GM23248 (cell line): ENCODE data around the gene CD300LF. TPM values are rescaled to one million over a fixed set of nuclear protein-coding genes. Genes with fewer than 3 reads are reported as not detected.

Experiments
- DNase-seq: peaks from one replicate; pipeline ENCODE4 v3.0.0-alpha.2; 2015
- H2AFZ ChIP-seq: fragments of 200-600 bp; sonication (generic); 2 replicates; pipeline ENCODE4 v1.6.1; 2016; ENCODE audit warnings: antibody characterized with exemption
- H3F3A ChIP-seq: fragments of 200-600 bp; sonication (generic); 2 replicates; pipeline ENCODE4 v1.6.1; 2016; ENCODE audit warnings: mild to moderate bottlenecking, antibody characterized with exemption, mixed run types; ENCODE audit not compliant: insufficient read depth
- H3K27ac ChIP-seq: fragments of 200-600 bp; sonication (generic); 2 replicates; pipeline ENCODE4 v1.5.1; 2016; ENCODE audit warnings: mild to moderate bottlenecking
- H3K27me3 ChIP-seq: fragments of 200-600 bp; sonication (generic); replicated peaks from 2 replicates; pipeline ENCODE4 v1.6.1; 2016; ENCODE audit warnings: mild to moderate bottlenecking; ENCODE audit not compliant: insufficient read depth
- H3K36me3 ChIP-seq: fragments of 200-600 bp; sonication (generic); 2 replicates; pipeline ENCODE4 v1.6.1; 2016; ENCODE audit warnings: low read depth, mild to moderate bottlenecking
- H3K4me1 ChIP-seq: fragments of 200-600 bp; sonication (generic); 2 replicates; pipeline ENCODE4 v1.6.1; 2016; ENCODE audit warnings: mild to moderate bottlenecking; ENCODE audit not compliant: insufficient read depth
- H3K4me2 ChIP-seq: fragments of 200-600 bp; sonication (generic); one replicate; pipeline ENCODE4 v1.6.1; 2016; ENCODE audit warnings: mild to moderate bottlenecking; ENCODE audit not compliant: unreplicated experiment
- H3K4me3 ChIP-seq: fragments of 200-600 bp; sonication (generic); 2 replicates; pipeline ENCODE4 v1.5.1; 2016; ENCODE audit warnings: mild to moderate bottlenecking
- H3K79me2 ChIP-seq: fragments of 200-600 bp; sonication (generic); 2 replicates; pipeline ENCODE4 v1.6.1; 2016; ENCODE audit warnings: mild to moderate bottlenecking; ENCODE audit not compliant: insufficient read depth
- H3K9ac ChIP-seq: fragments of 200-600 bp; sonication (generic); 2 replicates; pipeline ENCODE4 v1.6.1; 2016; ENCODE audit warnings: mild to moderate bottlenecking
- H3K9me2 ChIP-seq: fragments of 200-600 bp; sonication (generic); 2 replicates; pipeline ENCODE4 v1.6.1; 2016; ENCODE audit warnings: mixed run types, mild to moderate bottlenecking, moderate library complexity; ENCODE audit not compliant: insufficient read depth
- H3K9me3 ChIP-seq: fragments of 200-600 bp; sonication (generic); one replicate; pipeline ENCODE4 v1.6.1; 2017; ENCODE audit warnings: low read depth
- H4K20me1 ChIP-seq: fragments of 200-600 bp; sonication (generic); 2 replicates; pipeline ENCODE4 v1.6.0; 2016; ENCODE audit not compliant: insufficient read depth
- EZH2 ChIP-seq: fragments of 200-600 bp; sonication (generic); IDR thresholded peaks from 2 replicates; pipeline ENCODE4 v1.6.1; 2018; ENCODE audit warnings: antibody characterized with exemption, mild to moderate bottlenecking; ENCODE audit not compliant: insufficient read depth, poor library complexity, severe bottlenecking
- EZH2phosphoT487 ChIP-seq: fragments of 200-600 bp; sonication (generic); IDR thresholded peaks from 2 replicates; pipeline ENCODE4 v1.6.1; 2018; ENCODE audit warnings: antibody characterized with exemption, moderate library complexity, mild to moderate bottlenecking, low read depth; ENCODE audit not compliant: insufficient read depth
- WGBS, 2 experiments: methylation state at CpG; one replicate each; pipeline ENCODE4 v1.1.6; 2015 to 2017; ENCODE audit warnings: low lambda C conversion rate in 2 of 2, low coverage in 1 of 2; ENCODE audit errors: missing lambda C conversion rate in 2 of 2; 5-methylcytosine and 5-hydroxymethylcytosine counted together
- in situ Hi-C: fragments of 300-500 bp; cut with MboI; formaldehyde crosslinking; loops from 2 replicates; pipeline ENCODE4 v1.15.0; 2020
- polyA plus RNA-seq: library from polyadenylated mRNA; unstranded; fragments of >200 nt; fragmentation: Nextera tagmentation; extraction: Ambion mirVana; gene quantifications from 2 replicates; pipeline ENCODE4 v1.2.1, GENCODE V29; 2016
- total RNA-seq: library from RNA; depleted of rRNA; stranded (reverse); fragments of >200 nt; shearing (Covaris generic); gene quantifications from 2 replicates; pipeline ENCODE4 v1.2.3, GENCODE V29; 2014

The CD300LF gene
- total and polyA plus RNA-seq, 2 experiments from 2014 or later, result not detected

GRCh38 chr17:74731347-74731605 is 18.6 kb upstream of the CD300LF start:
- Histone ChIP-seq H3K27ac (no peak overlapping the region), H2AFZ (no peak overlapping the region), H3K9ac (no peak overlapping the region), H3F3A (0 out of 2 replicates have a peak, but pooled peaks cover 9% of the 10 kb centered on the region), H3K9me3 (no peaks in the 10 kb centered on the region), H3K4me1 (no peaks in the 10 kb centered on the region), H3K36me3 (no peaks in the 10 kb centered on the region), H3K4me2 (no peak overlapping the region), H3K79me2 (no peaks in the 10 kb centered on the region), H3K4me3 (no peak overlapping the region), H3K27me3 (peaks cover 21% of the 10 kb centered on the region), H3K9me2 (no peaks in the 10 kb centered on the region), H4K20me1 (no peaks in the 10 kb centered on the region)
- in situ Hi-C loops, result no loop called here
- no peak for TF ChIP-seq EZH2phosphoT487
- no peak for TF ChIP-seq EZH2
- WGBS, 2 experiments, result 17 to 19% methylated on average over 4 of the region's 4 CpGs
- DNase-seq, result no peak

GRCh38 chr17:74730491-74731346 is 18.0 kb upstream of the CD300LF start:
- Histone ChIP-seq H3K27ac (no peak overlapping the region), H3K27me3 (peaks cover 15% of the 10 kb centered on the region), H3K36me3 (no peaks in the 10 kb centered on the region), H3K4me2 (no peak overlapping the region), H3K4me1 (no peaks in the 10 kb centered on the region), H4K20me1 (no peaks in the 10 kb centered on the region), H3K4me3 (no peak overlapping the region), H3K9me3 (no peaks in the 10 kb centered on the region), H3K79me2 (no peaks in the 10 kb centered on the region), H3F3A (0 out of 2 replicates have a peak, but pooled peaks cover 9% of the 10 kb centered on the region), H3K9me2 (no peaks in the 10 kb centered on the region), H3K9ac (no peak overlapping the region), H2AFZ (no peak overlapping the region)
- 50% methylated on average over 15 to 16 of the region's 16 CpGs for WGBS, 2 experiments
- in situ Hi-C loops, result no loop called here
- TF ChIP-seq EZH2phosphoT487, result no peak
- no peak for TF ChIP-seq EZH2
- DNase-seq, result no peak

- Histone ChIP-seq H3K79me2 (no peaks in the 10 kb centered on the region), H3K4me2 (no peak overlapping the region), H2AFZ (no peak overlapping the region), H3K9me3 (no peaks in the 10 kb centered on the region), H3K36me3 (no peaks in the 10 kb centered on the region), H3K27me3 (peaks cover 14% of the 10 kb centered on the region; the same call in 1 of the 2 replicates), H4K20me1 (no peaks in the 10 kb centered on the region), H3K9ac (no peak overlapping the region), H3K4me1 (no peaks in the 10 kb centered on the region), H3F3A (0 out of 2 replicates have a peak, but pooled peaks cover 9% of the 10 kb centered on the region), H3K4me3 (no peak overlapping the region), H3K27ac (no peak overlapping the region), H3K9me2 (no peaks in the 10 kb centered on the region)
- no peak for DNase-seq
- TF ChIP-seq EZH2, result no peak
- TF ChIP-seq EZH2phosphoT487, result no peak
- WGBS, 2 experiments, result 58 to 75% methylated on average over 15 of the region's 15 CpGs
- in situ Hi-C loops, result no loop called here
Measured at GRCh38 chr17:74729866-74730265, 17.1 kb upstream of the CD300LF start.

GRCh38 chr17:74729368-74729767 is 16.6 kb upstream of the CD300LF start:
- Histone ChIP-seq H3K4me2 (no peak overlapping the region), H3K9ac (no peak overlapping the region), H3K27me3 (peaks cover 11% of the 10 kb centered on the region; the same call in 1 of the 2 replicates), H3K79me2 (no peaks in the 10 kb centered on the region), H3K4me1 (no peaks in the 10 kb centered on the region), H4K20me1 (no peaks in the 10 kb centered on the region), H3K27ac (no peak overlapping the region), H3K36me3 (no peaks in the 10 kb centered on the region), H3F3A (0 out of 2 replicates have a peak, but pooled peaks cover 9% of the 10 kb centered on the region), H3K9me2 (no peaks in the 10 kb centered on the region), H3K4me3 (no peak overlapping the region), H3K9me3 (no peaks in the 10 kb centered on the region), H2AFZ (no peak overlapping the region)
- no peak for DNase-seq
- TF ChIP-seq EZH2phosphoT487 (no peak), EZH2 (no peak)
- 53 to 61% methylated on average over 5 of the region's 5 CpGs for WGBS, 2 experiments
- in situ Hi-C loops, result no loop called here
